Testis (tissue), 5 donors: Measurements from ENCODE around the gene SAXO2. TPM values are rescaled to one million over a fixed set of nuclear protein-coding genes. Genes with fewer than 3 reads are reported as not detected.
"Not testable (repeated sequence)": the region's sequence is repeated elsewhere in the genome, so short reads cannot be mapped to it uniquely, and the experiment has no call there.

ENCODE experiments used
- DNase-seq: peaks from one replicate; pipeline ENCODE4 v3.0.0-alpha.2; 2019
- H3K27ac ChIP-seq, 2 donors: fragments of 200-600 bp; sonication (generic); one replicate each; pipeline ENCODE4 v1.5.1; 2019
- H3K27me3 ChIP-seq: fragments of 200-600 bp; sonication (generic); one replicate; pipeline ENCODE4 v1.5.1; 2019
- H3K36me3 ChIP-seq: fragments of 200-600 bp; sonication (generic); one replicate; pipeline ENCODE4 v1.5.1; 2017; ENCODE audit warnings: low read depth; ENCODE audit errors: missing control alignments
- H3K4me1 ChIP-seq: fragments of 200-600 bp; sonication (generic); one replicate; pipeline ENCODE4 v1.5.1; 2019
- H3K4me3 ChIP-seq, 2 donors: fragments of 200-600 bp; sonication (generic); one replicate each; pipeline ENCODE4 v1.5.1; 2017 to 2019
- H3K9me3 ChIP-seq: fragments of 200-600 bp; sonication (generic); one replicate; pipeline ENCODE4 v1.5.1; 2017
- POLR2A ChIP-seq: fragments of 450-650 bp; IDR thresholded peaks from one replicate; pipeline ENCODE4 v1.6.1; 2017; ENCODE audit warnings: antibody characterized with exemption, mild to moderate bottlenecking, moderate library complexity
- WGBS, 2 donors: methylation state at CpG; one replicate each; pipeline ENCODE4 v1.1.5; 2018; 5-methylcytosine and 5-hydroxymethylcytosine counted together
- intact Hi-C: fragments of 100-400 bp; cut with DNase I; formaldehyde crosslinking; loops from one replicate; pipeline ENCODE4 v1.15.1; 2023; ENCODE audit warnings: low total_unique reads
- long read RNA-seq, 2 donors: transcript quantifications; one replicate each; lab custom pipeline, GENCODE V29; 2026
- polyA plus RNA-seq: library from polyadenylated mRNA; stranded (reverse); fragments of 350-450 nt; fragmentation: Illumina TruSeq; extraction: RNeasy Lipid Tissue Mini Kit (QIAGEN cat#74804); gene quantifications from one replicate; pipeline ENCODE4 v1.2.3, GENCODE V29; 2014; ENCODE audit warnings: low read depth, low replicate concordance; ENCODE audit not compliant: insufficient read depth
- total RNA-seq, 2 donors: library from RNA; depleted of rRNA; stranded (reverse); fragments of >200 nt; gene quantifications; one replicate each; pipeline ENCODE4 v1.2.3, GENCODE V29; 2016
- TF ChIP-seq, protein P1 (sequence below), 3 experiments: fragments of 450-650 bp in 2 of 3; fragments of 200-600 bp in 1 of 3; sonication (generic) in 1 of 3; IDR thresholded peaks; one replicate each; pipeline ENCODE4 v1.5.1; 2016 to 2019; ENCODE audit warnings: antibody characterized with exemption in 3 of 3, mild to moderate bottlenecking in 2 of 3, moderate library complexity in 1 of 3

Gene SAXO2, protein sequence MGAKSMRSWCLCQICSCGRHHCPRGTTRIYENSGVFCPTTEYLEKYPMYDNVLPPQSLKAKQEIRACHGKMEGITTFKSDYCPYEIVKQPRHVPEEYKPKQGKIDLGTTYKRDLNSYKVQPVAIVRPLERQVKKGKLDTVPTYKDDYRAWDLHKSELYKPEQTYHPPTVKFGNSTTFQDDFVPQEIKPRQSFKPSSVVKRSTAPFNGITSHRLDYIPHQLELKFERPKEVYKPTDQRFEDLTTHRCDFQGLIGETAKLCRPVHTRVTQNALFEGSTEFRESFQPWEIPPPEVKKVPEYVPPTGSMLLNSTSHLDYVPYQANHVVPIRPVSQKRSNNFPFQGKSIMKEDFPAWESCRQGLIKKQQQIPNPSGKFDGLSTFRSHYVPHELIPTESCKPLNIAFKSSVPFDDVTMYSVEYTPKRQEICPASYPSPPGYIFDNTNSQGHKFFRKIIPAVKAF
- 10 to 100 TPM; 22.1 to 28.0 TPM for total RNA-seq
- 35.2 TPM for polyA plus RNA-seq
- long read RNA-seq, donor 1: 0 reads
- long read RNA-seq, donor 2: 0 reads

DNA sequence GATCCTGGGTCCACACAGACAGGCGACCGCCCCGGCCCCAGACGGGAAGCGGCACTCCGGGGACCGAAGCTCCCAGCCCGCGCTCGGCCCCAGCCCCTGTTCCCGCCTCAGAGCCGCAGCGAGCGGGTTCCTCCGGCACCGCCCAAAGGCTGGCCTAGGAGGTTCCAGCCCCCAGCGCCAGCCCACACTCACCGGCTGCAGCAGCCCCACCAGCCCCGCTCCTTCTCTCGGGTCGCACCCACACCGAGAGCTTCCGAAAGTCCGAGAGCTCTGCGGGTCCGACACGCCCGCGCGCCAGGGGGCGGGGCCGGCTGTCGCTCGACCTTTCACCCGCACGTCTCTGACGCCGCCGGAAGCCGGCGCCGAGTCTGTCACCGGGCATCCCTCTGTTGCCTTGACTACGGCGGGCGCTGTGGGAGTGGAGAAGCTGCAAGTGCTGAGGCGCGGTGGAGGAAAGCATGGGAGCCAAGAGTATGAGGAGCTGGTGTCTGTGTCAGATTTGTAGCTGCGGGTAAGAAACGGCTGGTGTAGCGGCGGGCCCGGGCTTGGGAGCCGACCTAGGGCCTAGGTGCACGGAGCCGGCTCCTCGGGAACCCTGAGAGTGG, at the start of gene SAXO2, which contains the start of gene EFL1:
Gene SAXO2 (plus strand): TSS at position 397 of the 605 bp plus-strand sequence. CDS start 62 bp downstream, at position 459.
Gene EFL1 (minus strand): TSS at position 313 of the 605 bp plus-strand sequence. CDS start 956 bp downstream, outside the sequence.
- Histone ChIP-seq H3K27ac (peak within 1 kb of the TSS; percentile 36 to 47), H3K4me3 (peak within 1 kb of the TSS; percentile 83 to 84), H3K27me3 (no peaks in the 10 kb centered on the region), H3K9me3 (no peaks in the 10 kb centered on the region), H3K36me3 (no peaks in the 10 kb centered on the region), H3K4me1 (peaks cover 7% of the 10 kb centered on the region)
- intact Hi-C loops: no loop called here
- peak; percentile 97 for DNase-seq
- no peak for TF ChIP-seq POLR2A
- TF ChIP-seq, protein P1, sequence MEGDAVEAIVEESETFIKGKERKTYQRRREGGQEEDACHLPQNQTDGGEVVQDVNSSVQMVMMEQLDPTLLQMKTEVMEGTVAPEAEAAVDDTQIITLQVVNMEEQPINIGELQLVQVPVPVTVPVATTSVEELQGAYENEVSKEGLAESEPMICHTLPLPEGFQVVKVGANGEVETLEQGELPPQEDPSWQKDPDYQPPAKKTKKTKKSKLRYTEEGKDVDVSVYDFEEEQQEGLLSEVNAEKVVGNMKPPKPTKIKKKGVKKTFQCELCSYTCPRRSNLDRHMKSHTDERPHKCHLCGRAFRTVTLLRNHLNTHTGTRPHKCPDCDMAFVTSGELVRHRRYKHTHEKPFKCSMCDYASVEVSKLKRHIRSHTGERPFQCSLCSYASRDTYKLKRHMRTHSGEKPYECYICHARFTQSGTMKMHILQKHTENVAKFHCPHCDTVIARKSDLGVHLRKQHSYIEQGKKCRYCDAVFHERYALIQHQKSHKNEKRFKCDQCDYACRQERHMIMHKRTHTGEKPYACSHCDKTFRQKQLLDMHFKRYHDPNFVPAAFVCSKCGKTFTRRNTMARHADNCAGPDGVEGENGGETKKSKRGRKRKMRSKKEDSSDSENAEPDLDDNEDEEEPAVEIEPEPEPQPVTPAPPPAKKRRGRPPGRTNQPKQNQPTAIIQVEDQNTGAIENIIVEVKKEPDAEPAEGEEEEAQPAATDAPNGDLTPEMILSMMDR (IDR thresholded peaks at IDR 0.05): no peak
- WGBS, 2 donors: 1% methylated on average over 16 to 57 of the region's 57 CpGs

DNA sequence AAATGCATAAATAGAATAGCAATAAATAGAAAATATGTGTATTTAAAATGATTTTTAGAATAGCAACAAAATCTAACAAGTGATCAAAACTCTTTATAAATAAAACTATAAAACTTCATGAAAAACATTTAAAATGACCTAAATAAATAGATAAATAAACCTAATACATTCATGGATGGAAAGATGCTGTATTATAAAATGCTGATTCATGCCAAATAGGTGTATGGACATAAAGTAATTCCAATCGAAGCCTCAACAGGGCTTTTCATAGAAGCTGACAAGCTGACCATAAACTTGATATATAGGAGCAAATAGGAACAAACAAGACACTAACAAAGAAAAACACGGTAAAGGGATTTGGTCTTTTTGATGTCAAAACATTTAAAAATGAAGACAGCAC, 46.5 kb upstream of the SAXO2 start:
- intact Hi-C loops, H3K27ac ChIP-seq, H3K36me3 ChIP-seq, H3K4me1 ChIP-seq, H3K27me3 ChIP-seq, H3K4me3 ChIP-seq, H3K9me3 ChIP-seq, DNase-seq: not testable (repeated sequence)
- WGBS, 2 donors: 85 to 91% methylated on average over 2 of the region's 2 CpGs

DNA sequence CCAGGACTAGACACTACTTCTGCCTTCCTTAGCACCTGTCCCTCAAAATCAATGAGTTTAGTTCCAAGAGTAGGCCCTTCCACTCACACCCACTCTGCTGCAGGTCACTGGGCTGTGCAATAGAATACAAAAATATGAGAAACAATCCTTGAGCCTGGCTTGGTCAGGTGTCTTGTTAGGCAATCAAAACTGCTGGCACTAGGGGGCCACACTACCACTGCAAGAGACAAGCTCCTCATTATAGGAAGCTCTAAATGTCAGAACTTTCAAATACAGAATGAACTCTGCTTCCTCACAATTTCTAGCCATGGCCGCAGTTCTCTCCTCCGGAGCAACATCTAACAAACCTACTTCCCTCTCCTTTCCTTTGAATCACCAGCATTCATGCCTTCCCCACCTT, 41.1 kb upstream of the SAXO2 start:
- H3K36me3 ChIP-seq, H3K9me3 ChIP-seq, H3K27ac ChIP-seq, intact Hi-C loops, H3K4me3 ChIP-seq, H3K4me1 ChIP-seq, H3K27me3 ChIP-seq: not testable (repeated sequence)
- 78% methylated on average over 2 of the region's 2 CpGs for WGBS, 2 donors
- DNase-seq: peak; percentile 63

DNA sequence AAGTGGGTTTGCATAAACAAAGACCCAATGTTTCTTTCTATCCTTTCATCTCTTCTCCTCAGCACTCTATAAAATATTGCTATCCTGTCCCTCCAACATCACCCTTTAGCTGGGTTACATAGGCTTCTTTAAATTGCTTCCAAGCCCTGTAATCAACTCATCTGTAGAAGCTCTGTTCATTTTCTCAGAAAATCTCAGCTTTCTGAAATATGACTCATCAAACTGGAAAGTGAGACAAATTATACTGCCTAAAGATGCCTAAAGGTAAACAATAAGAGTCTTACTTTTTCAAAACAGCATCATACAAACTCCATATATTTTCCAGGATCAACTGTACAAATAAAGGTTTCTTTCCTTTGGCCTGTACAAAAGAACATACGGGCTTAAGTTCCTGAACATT, 33.9 kb upstream of the SAXO2 start:
- intact Hi-C loops: no loop called here
- WGBS, 2 donors: 88 to 96% methylated on average over 1 of the region's 1 CpG
- Histone ChIP-seq H3K27me3 (no peaks in the 10 kb centered on the region), H3K4me1 (no peaks in the 10 kb centered on the region), H3K27ac (no peak overlapping the region), H3K36me3 (no peaks in the 10 kb centered on the region), H3K4me3 (no peak overlapping the region), H3K9me3 (no peaks in the 10 kb centered on the region)
- TF ChIP-seq, protein P1 (IDR thresholded peaks at IDR 0.05): no peak
- no peak for TF ChIP-seq POLR2A
- no peak for DNase-seq

DNA sequence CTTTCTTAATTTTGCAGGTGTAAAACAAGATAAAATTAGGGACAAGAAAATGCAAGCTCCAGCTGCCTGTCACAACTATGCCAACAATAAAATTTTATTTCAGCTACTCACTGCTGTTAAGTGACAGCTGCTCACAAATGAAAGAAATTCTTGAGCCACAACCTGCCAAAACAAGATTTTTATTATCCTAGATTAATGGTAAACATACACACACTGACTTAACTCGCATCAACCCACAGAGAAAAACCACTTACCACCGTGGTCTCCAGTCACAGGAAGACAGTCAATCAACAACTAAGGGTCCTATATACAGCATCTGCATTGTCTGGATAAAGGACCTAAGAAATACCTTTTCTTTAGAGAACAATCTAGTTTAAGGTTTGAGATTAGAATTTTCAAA, 31.4 kb upstream of the SAXO2 start:
- DNase-seq: no peak
- Histone ChIP-seq H3K4me3 (no peak overlapping the region), H3K27me3 (no peaks in the 10 kb centered on the region), H3K27ac (no peak overlapping the region), H3K4me1 (no peaks in the 10 kb centered on the region), H3K36me3 (no peaks in the 10 kb centered on the region), H3K9me3 (no peaks in the 10 kb centered on the region)
- 83 to 86% methylated on average over 2 of the region's 2 CpGs for WGBS, 2 donors
- intact Hi-C loops: no loop called here
- TF ChIP-seq, protein P1 (IDR thresholded peaks at IDR 0.05): no peak
- no peak for TF ChIP-seq POLR2A
